ENCODE measurements around the gene CHRDL2.

DNA sequence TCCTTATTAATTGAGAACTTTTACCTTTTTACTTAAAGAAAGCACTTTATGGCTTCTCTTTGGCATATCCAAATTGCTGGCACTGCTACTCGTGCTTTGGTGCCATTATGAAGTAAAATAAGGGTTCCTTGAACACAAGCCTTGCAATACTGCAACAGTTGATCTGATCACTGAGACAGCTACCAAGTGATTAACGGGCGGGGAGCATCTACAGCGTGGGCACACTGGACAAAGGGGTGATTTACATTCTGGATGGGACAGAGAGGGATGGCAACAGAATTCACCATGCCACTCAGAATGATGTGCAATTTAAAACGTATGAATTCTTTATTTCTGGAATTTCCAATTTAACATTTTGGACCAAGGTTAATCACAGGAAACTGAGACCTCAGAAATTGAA is 7.7 kb downstream of the CHRDL2 start:
- TF ChIP-seq, protein P1, sequence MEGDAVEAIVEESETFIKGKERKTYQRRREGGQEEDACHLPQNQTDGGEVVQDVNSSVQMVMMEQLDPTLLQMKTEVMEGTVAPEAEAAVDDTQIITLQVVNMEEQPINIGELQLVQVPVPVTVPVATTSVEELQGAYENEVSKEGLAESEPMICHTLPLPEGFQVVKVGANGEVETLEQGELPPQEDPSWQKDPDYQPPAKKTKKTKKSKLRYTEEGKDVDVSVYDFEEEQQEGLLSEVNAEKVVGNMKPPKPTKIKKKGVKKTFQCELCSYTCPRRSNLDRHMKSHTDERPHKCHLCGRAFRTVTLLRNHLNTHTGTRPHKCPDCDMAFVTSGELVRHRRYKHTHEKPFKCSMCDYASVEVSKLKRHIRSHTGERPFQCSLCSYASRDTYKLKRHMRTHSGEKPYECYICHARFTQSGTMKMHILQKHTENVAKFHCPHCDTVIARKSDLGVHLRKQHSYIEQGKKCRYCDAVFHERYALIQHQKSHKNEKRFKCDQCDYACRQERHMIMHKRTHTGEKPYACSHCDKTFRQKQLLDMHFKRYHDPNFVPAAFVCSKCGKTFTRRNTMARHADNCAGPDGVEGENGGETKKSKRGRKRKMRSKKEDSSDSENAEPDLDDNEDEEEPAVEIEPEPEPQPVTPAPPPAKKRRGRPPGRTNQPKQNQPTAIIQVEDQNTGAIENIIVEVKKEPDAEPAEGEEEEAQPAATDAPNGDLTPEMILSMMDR (conservative IDR thresholded peaks at IDR 0.05; ENCODE audit: low read depth, low read length), result no peak
- no peak for TF ChIP-seq EZH2 (IDR thresholded peaks at IDR 0.05; ENCODE audit: borderline replicate concordance, low read depth, low read length, poor library complexity, severe bottlenecking)

Measured in A673 (cell line).